NCI-H2227 treated with DMSO at 0.1 percent for 48 hours (cell line): ENCODE results near the gene RFC4.

Source experiments
- DNase-seq: peaks from one replicate; lab custom pipeline; 2025; lab: John Stamatoyannopoulos, UW

The RFC4 gene

DNA sequence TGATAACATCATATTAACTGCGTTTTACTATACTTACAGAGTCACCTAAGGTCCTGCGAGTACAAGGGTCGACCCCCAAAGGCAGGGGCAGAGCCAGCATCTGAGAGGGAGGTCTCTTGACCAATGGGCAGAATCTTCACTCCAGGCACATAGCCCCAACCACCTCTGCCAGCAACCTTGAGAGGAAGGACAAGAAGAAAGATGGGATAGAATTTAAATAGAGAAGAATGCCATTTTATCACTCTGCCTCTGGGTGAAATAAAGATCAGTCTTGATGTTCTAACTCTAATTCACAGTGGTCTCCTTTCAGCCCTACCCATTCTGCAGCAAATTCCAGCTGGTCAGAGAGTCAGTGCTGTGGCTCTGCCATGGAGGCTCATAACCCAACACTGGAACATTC, 62.6 kb downstream of the RFC4 start:
- no peak for DNase-seq

- no peak for DNase-seq
Measured at GRCh38 chr3:186742618-186743380, 63.5 kb downstream of the RFC4 start.
